ENCODE data around the gene SMIM35.
A peak's percentile ranks its signal among the peaks of the same experiment; 100 is the strongest.
"Not testable (repeated sequence)": the region's sequence is repeated elsewhere in the genome, so short reads cannot be mapped to it uniquely, and the experiment has no call there.

SMIM35 gene

GRCh38 chr11:118017631-118018315 is 69.0 kb downstream of the SMIM35 start:
- DNase-seq: no peak

DNA sequence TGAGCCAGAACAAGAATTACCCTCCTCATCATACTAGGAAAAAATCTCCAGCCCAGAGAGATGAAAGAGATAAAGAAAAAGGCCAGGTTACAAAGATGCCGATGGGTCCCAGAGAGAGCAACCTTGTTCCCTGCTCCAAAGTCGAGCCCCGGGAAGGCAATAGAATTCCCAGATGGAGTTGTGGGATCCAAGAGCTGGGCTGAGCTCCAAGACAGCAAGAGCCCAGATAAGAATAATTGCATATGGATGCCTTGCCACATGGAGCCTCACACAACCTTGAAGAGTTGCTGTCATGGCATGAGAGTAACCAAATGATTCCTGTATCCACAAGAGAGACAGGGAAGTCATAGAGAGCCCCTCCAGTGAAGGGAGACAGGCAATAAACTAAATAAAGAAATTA is 69.7 kb downstream of the SMIM35 start:
- DNase-seq: no peak

GRCh38 chr11:118016104-118016503 is 70.7 kb downstream of the SMIM35 start:
- no peak for DNase-seq

GRCh38 chr11:118015385-118015841 is 71.3 kb downstream of the SMIM35 start:
- DNase-seq: no peak

DNA sequence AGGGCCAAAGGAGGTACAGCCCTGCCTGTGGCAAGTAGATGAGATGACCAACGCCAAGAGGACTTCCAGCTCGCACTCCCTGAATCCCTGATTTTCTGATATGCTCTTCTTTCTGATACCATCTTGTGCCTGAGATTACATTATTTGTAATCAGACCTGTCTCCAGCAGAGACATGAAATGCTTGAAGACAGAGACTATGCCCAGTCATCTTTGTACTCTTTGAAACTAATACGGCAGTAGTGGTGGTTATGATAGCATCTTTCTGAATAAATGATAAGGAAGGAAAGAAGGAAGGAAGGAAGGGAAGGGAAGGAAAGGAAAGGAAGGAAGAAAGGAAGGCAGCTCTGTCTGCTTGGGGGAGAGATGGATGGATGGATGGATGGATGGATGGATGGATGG is 72.7 kb downstream of the SMIM35 start:
- DNase-seq: no peak

DNA sequence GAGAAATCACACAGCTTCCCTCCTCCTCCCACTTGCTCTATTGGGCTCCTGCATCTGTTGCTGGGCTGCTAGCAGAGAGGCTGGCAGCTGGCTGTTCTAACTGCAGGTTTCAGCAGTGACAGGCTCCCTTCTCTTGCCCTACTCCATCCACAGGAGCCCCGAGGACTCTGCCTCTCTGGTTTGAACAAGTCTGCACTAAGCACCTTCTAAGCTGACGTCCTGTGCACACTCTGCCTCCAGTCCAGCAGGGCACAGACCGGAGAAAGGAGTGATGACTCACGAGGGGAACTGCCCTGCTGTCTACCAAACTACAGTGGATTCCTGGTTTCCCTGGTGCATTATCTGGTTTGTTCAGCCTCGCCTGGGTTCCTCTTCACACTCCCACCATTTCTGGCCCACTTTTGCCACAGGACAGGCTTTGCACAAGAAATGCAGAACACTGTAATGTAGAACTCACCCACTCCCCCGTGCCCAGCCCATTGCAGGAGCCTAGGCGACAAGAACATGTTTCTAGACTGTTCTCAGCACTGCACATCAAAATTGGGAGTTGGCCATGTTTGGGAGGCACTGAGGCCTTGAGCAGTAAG is 74.6 kb downstream of the SMIM35 start:
- peak in 1 of 2 experiments; percentile 9 for DNase-seq

DNA sequence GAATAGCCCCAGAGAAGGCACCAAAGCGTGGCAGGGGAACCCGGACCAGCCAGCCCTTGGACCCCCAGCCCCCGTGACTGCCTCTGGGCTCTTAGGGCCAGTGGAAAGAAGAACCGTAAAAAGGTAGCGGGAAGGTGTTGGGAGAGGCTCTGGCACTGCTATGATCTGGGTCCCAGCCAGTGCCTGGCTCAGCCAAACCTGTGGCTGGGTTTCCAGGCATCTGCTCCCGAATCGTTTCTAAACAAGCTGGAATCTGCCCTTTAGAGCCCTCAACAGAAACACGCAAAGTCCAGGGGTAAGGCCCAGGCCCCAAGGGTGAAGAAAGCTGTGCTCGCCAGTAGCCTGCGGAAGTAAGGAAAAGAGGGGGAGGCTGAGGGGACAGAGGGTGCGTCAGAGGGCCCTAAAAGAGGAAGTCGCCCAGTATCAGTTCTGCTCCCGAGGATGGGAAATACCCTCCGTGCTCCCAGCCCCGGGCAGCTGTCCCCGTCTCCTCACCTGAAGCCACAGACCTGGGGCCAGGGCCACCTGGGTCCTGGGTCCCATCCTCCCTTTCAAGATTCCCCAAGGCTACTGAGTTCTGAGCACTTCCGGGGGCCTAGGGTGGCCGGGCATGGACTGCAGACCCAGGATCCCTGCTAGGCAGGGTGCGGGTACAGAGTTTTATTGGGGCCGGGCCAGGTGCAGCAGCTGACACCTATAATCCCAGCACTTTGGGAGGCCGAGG is 75.9 kb downstream of the SMIM35 start:
- DNase-seq: no peak

- peak in 1 of 2 experiments; percentile 12 for DNase-seq
These were observed 76.7 kb downstream of the SMIM35 start for GRCh38 chr11:118009864-118010737.

DNA sequence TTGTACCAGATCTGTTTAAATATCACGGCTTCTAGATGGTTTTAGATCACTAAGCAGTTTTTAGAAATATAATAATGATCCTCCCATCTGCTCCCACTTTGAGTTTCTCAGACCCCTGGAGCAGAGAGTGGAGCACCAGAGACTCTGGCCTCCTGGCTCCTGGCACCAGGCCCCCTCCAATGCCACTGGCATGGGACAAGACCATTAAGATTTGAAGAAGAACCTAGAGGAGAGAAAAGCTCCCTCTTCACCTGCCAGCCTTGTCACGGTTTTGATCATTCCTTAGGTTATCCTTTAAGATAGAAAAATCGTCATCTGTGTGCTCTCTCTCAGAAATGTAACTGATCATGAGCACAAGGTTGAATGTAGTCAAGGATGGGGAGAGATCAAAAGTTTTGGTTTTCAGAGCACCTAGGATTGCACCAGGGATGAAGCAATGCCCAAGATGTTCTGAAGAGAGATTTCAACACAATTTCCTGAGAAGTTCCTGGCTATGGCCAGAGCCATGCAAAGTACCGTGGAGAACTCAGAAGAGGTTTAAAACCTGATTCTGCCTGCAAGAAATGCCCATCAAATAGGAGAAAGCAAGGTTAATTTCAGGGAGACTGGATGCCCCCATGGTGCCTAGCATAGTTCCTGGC is 78.4 kb downstream of the SMIM35 start:
- no peak for DNase-seq

DNA sequence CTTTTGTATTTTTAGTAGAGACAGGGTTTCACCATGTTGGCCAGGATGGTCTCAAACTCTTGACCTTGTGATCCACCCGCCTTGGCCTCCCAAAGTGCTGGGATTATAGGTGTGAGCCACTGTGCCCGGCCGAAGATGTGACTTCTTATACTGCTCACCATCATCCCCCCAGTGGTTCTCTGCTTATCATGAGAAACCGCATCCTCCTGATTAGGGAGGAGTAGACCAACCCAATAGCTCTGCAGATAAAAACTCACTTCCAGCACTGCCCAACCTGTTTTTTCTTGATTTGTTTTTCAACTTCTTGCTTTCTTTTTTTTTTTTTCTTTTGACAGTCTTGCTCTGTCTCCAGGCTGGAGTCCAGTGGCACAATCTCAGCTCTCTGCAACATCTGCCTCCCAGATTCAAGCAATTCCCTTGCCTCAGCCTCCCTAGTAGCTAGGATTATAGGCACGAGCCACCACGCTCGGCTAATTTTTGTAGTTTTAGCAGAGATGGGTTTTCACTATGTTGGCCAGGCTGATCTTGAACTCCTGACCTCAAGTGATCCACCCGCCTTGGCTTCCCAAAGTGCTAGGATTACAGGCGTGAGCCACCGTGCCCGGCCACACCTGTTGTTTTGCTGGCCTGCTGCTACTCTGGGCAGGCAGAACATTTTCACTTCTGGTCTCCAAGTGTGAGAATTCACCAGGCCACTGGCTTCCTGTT is 79.0 kb downstream of the SMIM35 start:
- not testable (repeated sequence) for DNase-seq

- DNase-seq: no peak
These were observed 79.7 kb downstream of the SMIM35 start for GRCh38 chr11:118007040-118007439.

GRCh38 chr11:118006153-118006534 is 80.6 kb downstream of the SMIM35 start:
- DNase-seq: no peak

- DNase-seq: no peak
These were observed 81.3 kb downstream of the SMIM35 start for GRCh38 chr11:118005224-118006152.

GRCh38 chr11:118004543-118005223 is 82.1 kb downstream of the SMIM35 start:
- DNase-seq: no peak

- DNase-seq: no peak
These were observed 83.3 kb downstream of the SMIM35 start for GRCh38 chr11:118003456-118003855.

- no peak for DNase-seq
These were observed 84.0 kb downstream of the SMIM35 start for GRCh38 chr11:118002541-118003423.

DNA sequence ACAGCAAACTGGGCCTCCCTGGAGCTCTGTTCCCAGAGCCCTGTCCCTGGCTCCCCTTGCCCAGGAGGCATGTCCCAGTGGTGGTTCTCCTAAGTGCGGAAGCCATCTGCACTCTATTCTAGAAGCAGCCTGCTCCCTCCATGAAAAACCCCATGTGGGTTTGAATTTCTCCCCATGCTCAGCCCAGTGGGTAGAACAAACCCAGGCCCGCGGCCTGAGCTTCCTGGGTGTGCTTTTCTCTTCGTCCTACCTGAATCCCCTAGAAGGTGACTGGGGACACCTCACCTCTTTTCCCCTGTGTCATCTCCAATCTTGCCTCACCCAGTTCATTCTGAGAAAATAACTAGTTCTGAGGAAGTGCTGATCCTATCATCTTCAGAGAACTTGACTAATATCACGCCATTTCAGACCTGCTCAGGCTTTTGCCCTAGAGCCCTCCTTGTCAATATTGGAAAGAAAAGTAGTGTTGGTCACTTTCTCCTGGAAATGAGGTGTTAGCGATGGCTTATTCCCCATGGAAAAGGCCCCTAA is 84.7 kb downstream of the SMIM35 start:
- no peak for DNase-seq

GRCh38 chr11:118001494-118001971 is 85.2 kb downstream of the SMIM35 start:
- no peak for DNase-seq

GRCh38 chr11:118000850-118001228 is 85.9 kb downstream of the SMIM35 start:
- no peak for DNase-seq

Data from NCI-H446 (cell line).